ENCODE measurements around the gene ASB5.
"Not testable (repeated sequence)": the region's sequence is repeated elsewhere in the genome, so short reads cannot be mapped to it uniquely, and the experiment has no call there.

The ASB5 gene

DNA sequence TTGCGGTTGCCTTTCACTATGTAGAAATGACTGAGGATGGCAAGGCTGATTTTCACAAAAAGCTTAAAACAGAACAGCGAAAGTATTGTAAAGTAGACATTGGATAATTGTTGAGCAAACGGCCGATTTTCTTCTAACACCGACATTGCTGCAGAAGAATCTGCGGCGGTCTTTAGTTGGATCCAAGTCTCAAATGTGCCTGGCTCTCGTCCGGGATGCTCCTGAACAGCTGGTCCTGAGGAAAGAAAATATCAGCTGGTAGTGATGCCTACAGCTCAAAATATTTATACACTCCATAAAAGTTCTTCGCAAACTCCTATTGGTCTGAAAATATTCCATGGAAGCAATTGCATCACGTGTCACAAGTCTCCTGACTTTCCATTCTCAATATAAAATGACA lies at the start of gene ASB5:
Gene ASB5, minus strand, starts transcription at position 260 of the 400 bp plus-strand sequence. Its CDS starts 114 bp downstream, at position 146.
- DNase-seq: no peak

- DNase-seq: no peak
These were observed 44.7 kb upstream of the ASB5 start for GRCh38 chr4:176313596-176314336.

DNA sequence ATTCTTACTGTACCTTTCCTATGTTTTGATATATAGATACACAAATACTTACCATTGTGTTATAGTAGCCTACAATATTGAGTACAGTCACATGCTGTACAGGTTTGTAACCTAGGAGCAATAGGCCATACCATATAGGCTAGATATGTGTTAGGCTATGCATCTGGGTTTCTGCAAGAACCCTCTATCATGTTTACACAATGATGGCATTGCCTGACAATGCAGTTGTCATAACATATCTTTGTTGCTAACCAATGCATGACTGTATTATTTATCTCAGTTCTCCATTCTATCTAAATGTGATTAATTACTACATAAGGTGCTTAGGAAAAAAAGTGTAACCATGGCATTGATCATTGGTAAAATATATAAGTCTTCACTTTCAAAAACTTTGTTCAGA lies 40.8 kb upstream of the ASB5 start:
- no peak for DNase-seq

- no peak for DNase-seq
These were observed 40.0 kb upstream of the ASB5 start for GRCh38 chr4:176309046-176309445.

GRCh38 chr4:176308441-176308840 lies 39.4 kb upstream of the ASB5 start:
- DNase-seq: no peak

DNA sequence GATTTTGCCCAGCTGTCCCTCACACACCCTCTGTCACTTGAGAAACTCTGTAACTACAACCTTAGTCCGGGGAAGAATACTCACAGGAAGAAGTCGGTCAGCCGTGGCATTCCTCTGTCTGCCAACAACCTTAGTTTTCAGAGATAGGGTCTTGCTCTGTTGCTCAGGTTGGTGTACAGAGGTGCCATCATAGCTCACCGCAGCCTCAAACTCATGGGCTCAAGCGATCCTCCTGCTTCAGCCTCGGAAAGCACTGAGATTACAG lies 38.6 kb upstream of the ASB5 start:
- no peak for DNase-seq

GRCh38 chr4:176306837-176307665 lies 38.0 kb upstream of the ASB5 start:
- DNase-seq: no peak

- no peak for DNase-seq
These were observed 34.9 kb upstream of the ASB5 start for GRCh38 chr4:176303938-176304337.

- DNase-seq: no peak
These were observed 33.6 kb upstream of the ASB5 start for GRCh38 chr4:176302283-176303275.

DNA sequence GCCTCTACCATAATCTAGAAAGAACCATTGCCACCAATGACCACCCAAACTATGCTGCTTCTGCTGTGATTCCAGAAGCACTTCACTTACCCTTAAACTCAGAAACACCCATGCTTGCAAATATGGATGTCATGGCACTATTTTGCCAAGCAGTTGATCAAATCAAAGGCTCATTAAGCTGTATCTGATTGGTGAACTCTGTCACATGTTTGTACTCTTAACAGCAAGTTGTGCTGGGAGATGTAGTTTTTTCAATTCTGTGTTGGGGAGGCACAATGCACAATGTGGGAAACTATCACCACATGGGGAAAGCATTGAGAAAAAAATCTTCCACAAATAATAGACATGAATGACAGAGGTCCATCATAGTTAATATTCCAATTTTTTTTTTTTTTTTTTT lies 31.5 kb upstream of the ASB5 start:
- DNase-seq: no peak

DNA sequence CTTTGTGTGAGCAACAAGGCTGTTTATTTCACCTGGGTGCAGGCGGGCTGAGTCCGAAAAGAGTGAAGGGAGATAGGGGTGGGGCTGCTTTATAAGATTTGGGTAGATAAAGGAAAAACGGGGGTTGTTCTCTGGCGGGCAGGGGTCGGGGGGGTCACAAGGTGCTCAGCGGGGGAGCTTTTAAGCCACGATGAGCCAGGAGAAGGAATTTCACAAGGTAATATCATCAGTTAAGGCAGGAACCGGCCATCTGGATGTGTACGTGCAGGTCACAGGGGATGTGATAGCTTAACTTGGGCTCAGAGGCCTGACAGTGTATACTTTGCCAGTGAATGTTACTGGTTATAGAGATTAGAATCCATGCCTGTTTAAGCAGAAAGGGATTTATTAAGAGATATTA lies 31.0 kb upstream of the ASB5 start:
- DNase-seq: no peak

DNA sequence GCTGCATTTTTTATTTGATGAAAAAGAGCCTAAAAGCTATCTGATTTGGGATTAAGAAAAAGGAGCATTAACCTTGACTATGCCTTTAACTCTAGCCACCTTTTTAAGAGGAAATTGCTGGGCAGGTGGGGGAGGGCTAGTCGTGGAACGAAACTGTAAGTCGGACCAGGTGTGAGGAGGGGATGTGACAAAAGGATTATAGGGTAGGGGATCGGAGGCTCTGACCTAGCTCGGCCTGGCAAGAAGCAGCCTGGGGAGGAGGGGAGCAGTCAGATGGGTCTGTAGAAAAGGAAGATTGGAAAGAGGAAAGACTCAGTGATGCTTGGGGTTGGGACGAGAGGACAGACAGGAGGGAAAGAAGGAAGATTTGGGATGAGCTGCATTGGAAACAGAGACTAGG lies 29.6 kb upstream of the ASB5 start:
- no peak for DNase-seq

GRCh38 chr4:176295907-176296306 lies 26.9 kb upstream of the ASB5 start:
- not testable (repeated sequence) for DNase-seq

GRCh38 chr4:176293660-176294059 lies 24.6 kb upstream of the ASB5 start:
- no peak for DNase-seq

DNA sequence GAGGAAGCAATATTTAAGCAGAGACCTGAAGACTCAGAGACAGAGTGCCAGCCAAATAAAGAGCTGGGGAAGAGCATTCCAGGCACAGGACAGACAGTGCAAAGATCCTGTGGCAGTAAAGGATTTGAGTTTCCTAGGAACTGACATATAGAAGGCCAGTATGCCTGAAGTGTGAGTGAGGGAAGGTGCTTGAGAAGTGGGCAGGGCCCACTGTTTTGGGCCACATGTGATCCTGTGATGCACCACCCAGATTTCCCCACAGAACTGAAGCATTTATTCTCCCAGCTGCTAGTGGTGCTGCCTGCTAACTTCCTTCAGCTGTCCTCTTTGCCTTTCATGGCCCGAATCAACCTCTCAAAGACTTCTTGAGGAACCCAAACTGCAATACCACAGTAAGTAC lies 23.9 kb upstream of the ASB5 start:
- DNase-seq: no peak

GRCh38 chr4:176291748-176292147 lies 22.7 kb upstream of the ASB5 start:
- DNase-seq: no peak

DNA sequence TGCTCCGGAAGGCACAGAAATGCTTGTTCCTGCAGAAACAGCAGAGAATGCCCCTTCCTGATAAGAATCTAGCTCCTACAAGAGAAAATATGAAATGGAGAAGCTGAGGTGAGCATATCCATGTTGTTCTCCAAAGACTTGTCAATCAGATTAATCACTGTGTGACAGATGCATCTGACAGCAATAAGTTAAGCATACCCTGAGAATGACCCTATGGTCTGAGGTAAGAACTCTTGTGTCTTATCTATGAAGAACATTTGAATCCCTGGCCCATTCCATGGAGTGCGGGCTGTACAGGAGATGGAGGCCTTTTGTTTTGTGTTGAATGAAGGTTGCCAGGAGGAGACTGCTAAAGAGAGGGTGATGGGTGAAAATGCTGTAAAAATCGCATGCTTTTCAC lies 21.5 kb upstream of the ASB5 start:
- no peak for DNase-seq

GRCh38 chr4:176289561-176289960 lies 20.5 kb upstream of the ASB5 start:
- no peak for DNase-seq

DNA sequence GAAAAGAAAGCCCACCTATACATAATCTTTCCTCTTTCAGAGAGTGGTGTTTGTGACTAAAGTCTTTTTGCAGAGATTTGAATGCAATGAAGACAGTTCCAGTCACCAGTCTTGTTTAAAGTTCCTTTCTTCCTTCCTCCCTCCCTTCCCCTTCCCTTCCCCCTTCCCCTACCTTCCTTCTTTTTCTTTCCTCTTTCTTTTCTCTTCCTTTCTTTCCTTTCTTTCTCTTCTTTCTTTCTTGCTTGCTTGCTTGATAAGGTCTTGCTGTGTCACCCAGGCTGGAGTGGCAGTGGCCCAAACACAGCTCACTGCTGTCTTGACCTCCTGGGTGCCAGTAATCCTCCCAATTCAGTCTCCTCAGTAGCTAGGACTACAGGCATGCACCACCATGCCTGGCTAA lies 19.0 kb upstream of the ASB5 start:
- no peak for DNase-seq

DNA sequence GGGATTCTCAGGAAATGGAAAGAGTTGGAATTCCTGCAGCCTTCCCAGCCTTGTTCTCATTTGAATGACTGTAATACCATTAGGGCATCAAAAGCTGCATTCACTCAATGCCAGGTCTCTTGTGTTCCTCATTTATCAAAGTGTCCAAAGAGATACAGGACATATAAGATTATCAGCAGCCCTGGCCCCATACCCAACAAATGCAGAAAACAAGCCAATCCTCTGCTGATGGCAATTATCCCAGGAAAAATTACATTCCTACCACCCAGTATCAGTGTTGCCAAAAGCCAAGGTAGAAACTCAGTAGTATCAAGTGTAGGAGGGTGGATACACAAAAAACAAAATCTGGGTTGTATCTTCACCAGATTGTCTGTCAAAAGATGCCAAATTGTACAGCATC lies 18.5 kb upstream of the ASB5 start:
- no peak for DNase-seq

GRCh38 chr4:176286728-176287127 lies 17.7 kb upstream of the ASB5 start:
- DNase-seq: no peak

GRCh38 chr4:176279560-176279959 lies 10.5 kb upstream of the ASB5 start:
- not testable (repeated sequence) for DNase-seq

GRCh38 chr4:176277162-176277904 lies 8.3 kb upstream of the ASB5 start:
- no peak for DNase-seq

Measured in CD4-positive, alpha-beta T cell treated with Interferon alpha-2 for 1 hour (primary cell).